Measurements from ENCODE around the gene ABL2.
"Not testable (repeated sequence)": the region's sequence is repeated elsewhere in the genome, so short reads cannot be mapped to it uniquely, and the experiment has no call there.

Gene ABL2

DNA sequence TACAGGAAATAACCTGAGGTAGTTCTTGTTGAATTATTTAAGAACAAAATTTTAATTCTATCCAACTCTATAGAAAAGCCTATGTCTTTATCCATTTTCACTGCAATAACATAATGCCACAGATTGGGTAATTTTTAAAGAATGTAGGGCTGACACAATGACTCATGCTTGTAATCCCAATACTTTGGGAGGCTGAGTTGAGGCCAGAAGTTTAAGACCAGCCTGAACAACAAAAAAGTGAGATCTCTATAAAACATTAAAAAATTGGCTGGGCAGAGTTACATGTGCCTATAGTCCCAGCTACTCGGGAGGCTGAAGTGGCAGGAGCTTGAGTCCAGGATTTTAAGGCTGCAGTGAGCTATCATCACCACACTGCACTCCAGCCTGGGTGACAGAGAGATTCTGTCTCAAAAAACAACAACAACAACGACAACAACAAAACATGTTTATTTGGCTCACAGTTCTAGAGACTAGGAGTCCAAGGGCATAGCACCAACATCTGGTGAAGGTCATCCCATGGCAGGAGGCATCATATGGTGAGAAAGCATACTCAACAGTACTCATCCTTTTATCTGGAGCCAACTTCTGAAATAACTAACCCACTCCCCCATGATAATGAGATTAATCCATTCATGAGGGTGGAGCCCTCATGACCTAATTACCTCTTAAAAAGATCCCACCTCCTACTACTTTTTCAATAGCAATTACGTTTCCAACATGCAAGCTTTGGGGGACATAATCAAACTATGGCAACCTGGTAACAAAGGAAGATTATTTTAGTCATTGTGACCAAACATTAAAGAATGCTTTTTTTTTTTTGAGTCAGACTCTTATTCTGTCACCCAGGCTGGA lies 59.6 kb downstream of the ABL2 start:
- no peak for DNase-seq (ENCODE audit: low spot score)

DNA sequence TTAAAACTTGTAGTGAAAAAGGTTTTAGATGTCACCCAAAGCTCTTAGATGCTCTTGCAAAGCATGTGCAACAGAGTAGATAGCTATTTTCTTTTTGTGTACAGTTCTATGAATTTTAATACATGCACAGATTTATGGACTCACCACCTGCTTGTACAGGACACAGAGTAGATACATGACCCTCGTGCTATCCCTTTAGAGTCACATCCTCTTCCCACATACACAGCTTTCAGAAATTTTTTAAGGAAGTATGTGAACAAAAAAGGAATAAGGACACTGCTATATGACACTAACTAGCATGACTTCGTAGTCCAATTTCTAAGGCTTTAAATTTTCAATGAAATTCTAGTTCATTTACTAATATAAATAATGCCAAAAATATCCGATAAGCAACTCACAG lies 60.9 kb downstream of the ABL2 start:
- no peak for DNase-seq (ENCODE audit: low spot score)

DNA sequence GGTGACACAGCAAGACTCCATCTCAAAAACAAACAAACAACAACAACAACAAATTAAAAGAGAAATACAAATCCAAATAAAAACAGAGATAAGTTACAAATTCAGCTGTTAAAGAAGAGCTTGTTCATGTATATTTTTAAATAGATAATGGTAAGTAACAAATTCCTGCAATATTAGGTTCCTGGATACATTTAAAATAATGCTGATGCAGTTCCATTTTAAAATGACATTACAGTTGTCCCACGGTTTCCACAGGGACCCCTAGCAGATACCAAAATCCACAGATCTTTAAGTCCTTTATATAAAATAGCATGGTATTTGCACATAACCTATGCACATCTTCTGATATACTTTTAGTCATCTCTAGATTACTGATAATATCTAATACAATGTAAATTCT lies 61.5 kb downstream of the ABL2 start:
- no peak for DNase-seq (ENCODE audit: low spot score)

DNA sequence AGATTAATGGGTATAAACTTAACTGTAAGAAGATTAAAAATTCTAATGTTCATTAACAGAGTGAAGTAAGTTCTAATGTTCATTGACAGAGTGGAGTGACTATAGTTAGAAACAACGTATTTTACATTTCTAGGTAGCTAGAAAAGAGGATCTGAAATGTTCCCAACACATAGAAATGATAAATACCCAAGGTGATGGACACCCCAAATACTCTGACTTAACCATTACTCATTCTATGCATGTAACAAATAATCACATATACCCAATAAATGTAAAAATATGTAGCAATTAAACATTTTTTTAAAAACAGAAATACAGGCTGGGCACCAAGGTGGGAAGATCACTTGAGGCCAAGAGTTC lies 62.1 kb downstream of the ABL2 start:
- no peak for DNase-seq (ENCODE audit: low spot score)

DNA sequence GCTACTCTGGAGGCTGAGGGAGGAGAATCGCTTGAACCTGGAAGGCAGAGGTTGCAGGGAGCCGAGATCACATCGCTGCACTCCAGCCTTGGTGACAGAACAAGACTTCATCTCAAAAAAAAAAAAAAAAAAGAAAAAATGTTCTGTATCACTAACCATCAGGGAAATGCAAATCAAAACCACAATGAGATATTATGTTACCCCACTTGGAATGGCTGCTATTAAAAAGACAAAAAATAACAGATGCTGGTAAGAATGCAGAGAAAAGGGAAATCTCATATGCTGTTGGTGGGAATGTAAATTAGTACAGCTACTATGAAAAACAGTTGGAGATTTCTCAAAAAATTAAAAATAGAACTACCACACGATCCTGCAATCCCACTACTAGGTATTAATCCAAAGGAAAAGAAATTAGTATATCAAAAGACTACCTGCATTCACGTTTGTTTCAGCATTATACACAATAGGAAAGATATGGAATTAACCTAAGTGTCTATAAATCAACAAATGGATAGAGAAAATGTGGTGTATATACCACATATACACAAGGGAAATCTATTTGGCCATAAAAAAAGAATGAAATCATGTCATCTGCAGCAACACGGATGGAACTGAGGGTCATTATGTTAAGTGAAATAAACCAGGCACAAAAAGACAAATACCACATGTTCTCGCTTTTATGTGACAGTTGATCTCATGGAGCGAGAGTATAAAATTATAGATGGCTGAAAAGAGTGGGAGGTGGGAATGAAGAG lies 62.6 kb downstream of the ABL2 start:
- no peak for DNase-seq (ENCODE audit: low spot score)

DNA sequence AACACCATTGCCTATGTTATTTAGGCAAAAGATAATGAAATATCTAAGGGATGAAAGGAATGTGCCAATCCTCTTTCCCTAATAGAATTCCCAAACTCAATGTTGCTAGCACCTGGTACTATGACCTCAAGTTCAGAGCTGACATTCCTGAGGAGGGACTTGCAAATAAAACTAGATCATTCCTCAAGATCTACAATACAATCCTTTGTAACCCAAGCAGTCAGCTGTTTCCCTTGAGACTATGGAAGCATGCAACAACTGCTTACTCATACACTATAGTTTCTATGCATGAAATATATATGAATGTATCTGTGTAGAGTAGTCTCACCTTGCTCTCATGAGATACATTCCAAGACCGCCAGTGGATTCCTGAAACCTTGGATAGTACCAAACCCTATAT lies 65.0 kb downstream of the ABL2 start:
- peak; percentile 55 for DNase-seq (ENCODE audit: low spot score)

DNA sequence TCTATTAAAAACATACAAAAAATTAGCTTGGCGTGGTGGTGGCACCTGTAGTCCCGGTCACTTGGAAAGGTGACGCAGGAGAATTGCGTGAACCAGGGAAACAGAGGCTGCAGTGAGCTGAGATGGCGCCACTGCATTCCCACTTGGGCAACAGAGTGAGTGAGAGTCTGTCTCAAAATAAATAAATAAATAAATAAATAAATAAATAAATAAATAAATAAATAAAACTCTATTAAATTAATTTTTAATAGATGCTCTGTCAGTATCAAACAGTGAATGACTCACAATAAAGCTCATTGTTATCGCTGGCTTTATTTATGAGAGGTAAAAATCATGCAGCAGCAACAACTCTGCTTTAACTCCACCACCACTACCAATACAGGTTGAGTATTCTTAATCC lies 72.8 kb downstream of the ABL2 start:
- DNase-seq (ENCODE audit: low spot score), result no peak

DNA sequence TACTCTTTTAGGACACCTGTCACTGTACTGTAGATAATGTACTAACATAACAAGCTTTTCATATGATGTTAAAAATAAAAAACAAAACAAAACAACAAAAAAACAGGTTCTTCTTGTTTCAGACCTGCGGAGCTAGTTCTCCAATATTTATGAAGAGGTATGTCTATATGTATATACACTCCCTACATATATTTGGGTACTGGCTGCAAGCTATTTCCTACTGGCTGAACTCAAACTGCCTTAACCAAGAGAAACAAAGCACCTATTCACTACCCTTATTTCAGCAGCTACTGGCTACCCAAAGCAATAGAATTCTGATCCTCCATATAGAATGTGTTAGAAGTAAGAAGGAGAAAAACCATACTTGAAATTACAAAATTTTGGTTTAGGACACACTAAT lies 73.5 kb downstream of the ABL2 start:
- no peak for DNase-seq (ENCODE audit: low spot score)

DNA sequence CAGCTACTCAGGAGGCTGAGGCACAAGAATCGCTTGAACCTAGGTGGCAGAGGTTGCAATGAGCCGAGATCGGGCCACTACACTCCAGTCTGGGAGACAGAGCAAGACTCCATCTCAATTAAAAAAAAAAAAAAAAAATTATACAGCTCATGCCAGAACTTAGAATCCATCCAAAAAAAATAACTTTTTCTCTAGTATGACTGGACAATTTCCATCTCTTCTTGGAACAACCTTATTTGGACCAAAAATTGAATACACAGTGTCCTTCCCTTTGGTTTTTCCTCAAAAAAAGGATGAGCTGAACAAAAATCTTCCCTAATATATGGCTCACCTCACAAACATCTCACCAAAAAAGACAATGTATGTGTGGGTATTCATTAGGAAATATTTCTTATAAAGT lies 73.9 kb downstream of the ABL2 start:
- no peak for DNase-seq (ENCODE audit: low spot score)

DNA sequence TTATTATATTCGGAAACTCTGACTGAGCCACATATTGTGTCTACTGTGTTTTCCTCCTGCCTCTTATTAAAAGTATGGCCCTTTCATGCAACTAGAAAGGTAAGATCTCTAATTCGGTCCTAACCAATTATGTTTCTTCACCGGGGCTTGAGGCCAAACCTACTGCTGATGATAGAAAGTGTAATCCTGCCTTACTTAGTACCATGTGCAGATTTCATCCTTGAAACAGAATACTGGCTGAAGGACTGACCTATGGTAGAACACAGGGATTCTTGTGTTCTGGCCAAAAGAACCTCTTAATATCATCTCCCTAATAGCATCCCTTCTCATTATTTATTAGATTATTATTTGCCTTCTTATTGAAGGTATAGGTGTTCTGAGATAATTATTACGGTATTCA lies 75.0 kb downstream of the ABL2 start:
- DNase-seq (ENCODE audit: low spot score), result no peak

DNA sequence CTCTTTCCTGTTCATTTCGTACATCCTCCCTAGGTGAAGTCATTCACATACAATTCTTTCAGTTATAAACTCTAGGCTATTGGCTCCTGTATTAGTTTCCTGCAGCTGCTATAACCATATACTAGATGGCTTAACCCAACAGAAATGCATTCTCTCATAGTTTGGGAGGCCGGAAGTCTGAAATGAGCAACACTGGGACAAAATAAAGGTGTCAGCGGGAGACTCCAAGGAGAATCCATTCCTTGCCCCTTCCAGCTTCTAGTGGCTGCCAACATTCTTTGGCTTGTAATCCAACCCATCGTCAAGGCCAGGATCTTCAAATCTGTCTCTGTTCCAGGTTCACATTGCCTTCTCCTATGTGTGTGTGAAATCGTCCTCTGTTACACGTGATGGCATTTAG lies 76.3 kb downstream of the ABL2 start:
- DNase-seq (ENCODE audit: low spot score), result no peak

DNA sequence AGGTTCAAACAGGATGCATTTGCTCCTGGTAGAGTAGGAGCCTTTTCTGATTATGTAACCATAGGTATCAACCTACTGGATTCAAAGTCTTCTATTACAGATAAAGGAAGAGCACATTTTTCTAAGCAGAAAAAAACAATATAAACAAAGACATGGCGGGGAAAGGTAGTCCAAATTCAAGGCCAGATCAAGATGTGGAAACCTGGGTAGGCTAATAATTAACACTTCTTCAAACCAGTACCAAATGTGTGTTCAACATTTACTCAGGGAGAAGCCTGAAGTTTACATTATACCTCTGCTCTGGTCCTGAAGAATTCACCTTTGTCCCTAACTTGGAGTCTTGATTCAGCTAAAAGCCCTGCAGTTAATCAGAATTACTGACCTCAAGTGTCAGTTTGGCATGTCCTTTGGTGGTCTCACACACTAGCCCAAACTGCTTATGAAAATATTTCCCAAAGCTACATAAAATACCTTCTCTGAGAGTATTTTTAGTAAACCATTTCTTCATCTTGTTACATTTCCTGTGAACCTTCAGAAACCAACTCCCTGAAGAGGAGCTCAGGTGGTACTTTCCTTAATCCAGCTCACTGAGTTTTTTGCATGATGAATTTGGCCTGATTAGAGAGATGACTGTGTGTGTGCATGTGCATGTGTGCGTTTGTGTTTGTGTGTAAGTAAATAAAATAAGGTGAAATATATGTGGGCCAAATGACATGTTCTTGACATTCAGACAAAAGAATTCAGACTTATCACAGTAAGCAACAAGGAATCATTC lies 77.4 kb downstream of the ABL2 start:
- no peak for DNase-seq (ENCODE audit: low spot score)

DNA sequence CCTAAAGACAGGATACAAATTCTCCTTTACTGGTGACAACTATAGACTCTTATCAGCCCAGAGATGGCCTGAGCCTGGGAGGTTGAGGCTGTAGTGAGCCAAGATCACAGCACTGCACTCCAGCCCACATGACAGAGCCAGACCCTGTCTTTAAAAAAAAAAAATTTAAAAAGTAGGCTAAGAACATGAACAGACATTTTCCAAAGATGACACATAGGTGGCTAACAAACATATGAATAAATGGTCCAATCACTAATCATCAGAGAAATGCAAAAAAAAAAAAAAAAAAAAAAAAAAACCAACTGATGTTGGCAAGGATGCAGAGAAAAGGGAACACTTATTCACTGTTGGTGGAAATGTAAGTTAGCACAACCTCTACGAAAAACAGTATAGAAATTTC lies 82.6 kb downstream of the ABL2 start:
- no peak for DNase-seq (ENCODE audit: low spot score)

DNA sequence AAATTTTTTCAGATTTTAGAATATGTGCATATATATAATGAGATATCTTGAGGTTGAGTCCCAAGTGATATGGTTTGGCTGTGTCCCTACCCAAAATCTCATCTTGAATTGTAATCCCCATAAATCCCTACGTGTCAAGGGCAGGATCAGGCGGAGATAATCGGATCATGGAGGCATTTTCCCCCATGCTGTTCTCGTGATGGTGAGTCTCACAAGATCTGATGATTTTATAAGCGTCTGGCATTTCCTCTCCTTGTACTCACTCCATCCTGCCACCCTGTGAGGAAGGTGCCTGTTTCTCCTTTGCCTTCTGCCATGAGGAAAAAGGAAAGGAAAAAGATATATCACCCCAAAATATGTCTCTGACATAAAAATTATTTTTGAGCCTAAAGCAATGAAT lies 83.0 kb downstream of the ABL2 start:
- no peak for DNase-seq (ENCODE audit: low spot score)

DNA sequence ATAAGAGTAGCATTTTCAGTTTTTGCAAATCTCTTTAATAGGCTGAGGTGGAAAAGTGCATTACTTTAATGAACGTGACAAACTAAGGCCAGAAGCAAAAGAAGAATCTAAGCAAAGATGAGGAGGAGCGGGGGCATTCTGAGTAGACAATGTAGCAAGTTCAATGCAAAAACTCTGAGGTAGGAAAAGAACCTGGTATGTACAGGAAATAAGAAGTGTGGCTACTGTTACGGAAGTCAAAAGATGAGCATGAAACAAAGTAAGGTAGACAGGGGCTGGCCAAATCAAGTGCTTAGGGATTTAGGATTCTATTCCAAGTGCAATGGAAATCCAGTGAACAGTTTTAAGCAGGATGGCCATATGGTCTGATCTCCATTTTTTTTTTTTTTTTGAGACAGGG lies 84.0 kb downstream of the ABL2 start:
- DNase-seq (ENCODE audit: low spot score), result no peak

DNA sequence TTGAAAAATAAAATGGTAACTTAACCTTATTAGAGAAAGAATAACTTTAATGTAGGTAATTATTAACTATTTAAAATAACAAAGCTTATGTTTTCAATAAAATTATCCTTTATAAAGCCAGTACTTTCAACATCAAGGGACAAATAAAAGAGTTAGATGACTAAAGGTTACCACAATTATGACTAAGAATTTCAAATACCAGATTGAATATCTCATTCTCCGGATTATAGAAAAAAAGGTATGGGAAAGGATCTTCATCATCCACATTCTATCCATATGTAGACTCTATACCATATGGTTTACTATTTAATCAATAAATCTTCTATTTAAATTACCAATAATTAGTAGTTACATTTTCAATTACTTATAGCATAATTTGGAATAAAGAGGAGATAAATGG lies 84.9 kb downstream of the ABL2 start:
- DNase-seq (ENCODE audit: low spot score), result no peak

DNA sequence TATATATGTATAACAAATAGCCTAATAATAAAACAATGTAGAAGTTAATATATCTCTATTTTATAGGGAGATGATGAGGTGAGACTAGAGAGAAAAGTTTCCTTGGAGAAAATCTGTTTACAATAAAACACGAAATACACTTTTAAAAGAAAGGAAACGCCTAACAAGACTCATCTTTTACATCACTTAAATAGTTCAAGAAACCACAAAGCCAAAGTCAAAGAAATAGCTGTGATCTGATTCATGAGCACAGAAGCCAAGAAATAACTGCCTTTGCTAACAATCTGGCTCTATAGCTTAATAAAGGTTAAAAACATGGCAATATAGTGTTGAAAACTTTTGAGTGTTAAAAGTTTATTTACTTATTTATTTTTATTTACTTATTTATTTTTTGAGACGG lies 86.2 kb downstream of the ABL2 start:
- DNase-seq (ENCODE audit: low spot score), result peak; percentile 77

DNA sequence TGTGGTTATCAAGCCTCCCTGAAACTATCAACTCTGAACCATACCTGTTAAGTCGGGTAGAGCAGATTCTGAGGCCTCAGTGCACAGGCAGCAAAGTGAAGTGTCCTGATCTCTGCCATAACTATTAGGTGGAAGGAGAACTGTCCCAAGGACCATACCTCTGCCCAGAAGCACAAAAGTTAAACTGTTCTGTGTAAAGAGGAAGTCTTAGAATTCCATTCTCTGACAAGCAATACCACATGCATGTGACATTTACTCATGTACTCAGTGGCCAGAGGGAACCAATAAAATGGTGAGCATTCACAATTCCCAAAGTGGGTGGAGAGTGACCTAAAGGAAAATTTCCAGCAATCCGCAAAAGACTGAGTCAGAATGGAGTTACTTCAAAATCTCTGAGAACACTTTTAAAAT lies 86.6 kb downstream of the ABL2 start:
- peak; percentile 99 for DNase-seq (ENCODE audit: low spot score)

DNA sequence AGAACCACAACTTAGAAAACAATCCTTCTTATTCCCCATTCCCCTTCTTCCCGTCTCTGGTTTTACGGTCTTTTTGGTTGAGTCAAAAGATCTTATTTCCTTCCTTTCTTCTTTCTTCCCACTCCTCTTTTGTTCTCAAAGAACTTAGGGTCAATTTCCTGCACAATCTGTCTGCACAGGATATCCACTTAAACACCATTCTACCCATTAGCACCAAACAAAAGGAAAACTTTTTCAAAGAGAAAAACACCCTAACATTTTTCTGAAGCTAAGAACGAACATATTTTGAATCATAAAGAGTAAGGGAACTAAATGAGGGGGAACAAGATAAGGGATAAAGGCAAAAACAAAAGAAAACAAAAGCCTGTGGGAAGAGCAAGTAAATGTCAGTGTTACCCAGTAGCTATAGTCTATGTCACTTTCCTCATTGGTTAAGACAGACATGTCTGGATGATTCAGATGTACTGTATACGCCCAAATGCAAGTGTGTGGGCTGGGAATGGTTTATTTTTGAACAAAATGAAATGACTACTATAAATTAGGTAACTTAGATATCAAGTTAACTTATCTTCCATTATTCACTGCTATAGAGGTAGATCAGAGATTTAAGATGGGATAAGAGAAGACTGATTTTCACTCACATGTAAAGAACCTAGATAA lies 87.8 kb downstream of the ABL2 start:
- peak; percentile 82 for DNase-seq (ENCODE audit: low spot score)

DNA sequence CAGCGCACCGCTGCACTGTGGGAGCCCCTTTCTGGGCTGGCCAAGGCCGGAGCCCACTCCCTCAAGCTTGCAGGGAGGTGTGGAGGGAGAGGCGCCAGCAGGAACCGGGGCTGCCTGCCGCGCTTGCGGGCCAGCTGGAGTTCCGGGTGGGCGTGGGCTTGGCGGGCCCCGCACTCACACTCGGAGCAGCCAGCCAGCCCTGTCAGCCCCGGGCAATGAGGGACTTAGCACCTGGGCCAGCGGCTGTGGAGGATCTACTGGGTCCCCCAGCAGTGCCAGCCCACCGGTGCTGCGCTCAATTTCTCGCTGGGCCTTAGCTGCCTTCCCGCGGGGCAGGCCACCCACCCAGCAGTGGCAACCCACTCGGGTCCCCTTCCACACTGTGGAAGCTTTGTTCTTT lies 90.7 kb downstream of the ABL2 start:
- not testable (repeated sequence) for DNase-seq (ENCODE audit: low spot score)

DNA sequence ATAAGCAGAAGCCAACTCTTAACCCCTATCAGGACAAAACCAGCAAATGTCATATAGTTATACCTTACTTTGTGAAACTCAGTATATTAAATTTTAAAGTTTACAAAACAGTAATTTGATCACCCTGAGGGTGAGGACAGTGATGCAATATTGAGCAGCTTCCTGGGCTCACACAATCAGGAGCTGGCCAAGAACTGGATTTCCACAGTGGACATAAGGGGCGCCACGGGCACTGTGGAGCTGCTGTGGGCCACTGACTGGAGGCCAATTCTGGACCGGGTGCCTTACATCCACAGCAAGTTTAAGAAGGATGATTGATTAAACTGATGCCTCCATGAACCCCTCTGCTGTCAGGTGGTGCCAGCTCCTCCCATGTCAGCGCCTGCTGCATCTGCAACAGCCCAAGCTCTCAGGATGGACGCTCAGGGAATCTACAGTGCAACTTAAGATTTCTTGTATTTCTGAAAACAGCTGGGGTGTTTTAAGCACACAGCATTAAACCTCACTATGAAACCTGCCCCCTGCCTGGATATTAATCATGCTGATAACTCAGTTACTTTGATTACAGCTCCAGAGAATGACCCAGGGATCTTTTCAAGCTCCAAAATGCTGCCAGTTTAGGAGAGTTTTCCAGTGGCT lies 91.7 kb downstream of the ABL2 start:
- DNase-seq (ENCODE audit: low spot score), result no peak

DNA sequence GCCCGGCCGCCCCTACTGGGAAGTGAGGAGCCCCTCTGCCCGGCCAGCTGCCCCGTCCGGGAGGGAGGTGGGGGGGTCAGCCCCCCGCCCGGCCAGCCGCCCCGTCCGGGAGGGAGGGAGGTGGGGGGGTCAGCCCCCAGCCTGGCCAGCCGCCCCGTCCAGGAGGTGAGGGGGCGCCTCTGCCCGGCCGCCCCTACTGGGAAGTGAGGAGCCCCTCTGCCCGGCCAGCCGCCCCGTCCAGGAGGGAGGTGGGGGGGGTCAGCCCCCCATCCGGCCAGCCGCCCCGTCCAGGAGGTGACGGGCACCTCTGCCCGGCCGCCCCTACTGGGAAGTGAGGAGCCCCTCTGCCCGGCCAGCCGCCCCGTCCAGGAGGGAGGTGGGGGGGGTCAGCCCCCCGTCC lies 93.8 kb downstream of the ABL2 start:
- not testable (repeated sequence) for DNase-seq (ENCODE audit: low spot score)
